ENCODE results near the gene SMS. TPM values are rescaled to one million over a fixed set of nuclear protein-coding genes. Genes with fewer than 3 reads are reported as not detected.

The SMS gene
- total RNA-seq, 1 experiment from 2014 or later = 164 TPM

GRCh38 chrX:21930986-21931385 is 9.5 kb upstream of the SMS start:
- TF ChIP-seq EZH2 (IDR thresholded peaks at IDR 0.05; ENCODE audit: low read length, unreplicated experiment) (no peak), CTCF (conservative IDR thresholded peaks at IDR 0.05; ENCODE audit: low read depth, low read length) (no peak), EZH2phosphoT487 (IDR thresholded peaks at IDR 0.05; ENCODE audit: borderline replicate concordance, low read length) (no peak)
- no peaks in the 10 kb centered on the region for H3K79me2 ChIP-seq (ENCODE audit: low read length)
- no TSS peak for BruUV-seq (replicated peaks)
- no peaks in the 10 kb centered on the region for H3K36me3 ChIP-seq (ENCODE audit: low read depth, low read length)
- ChIA-PET CTCF (no interaction called here), POLR2A (ENCODE audit: unreplicated experiment) (no interaction called here)
- DNase-seq (no peak), ATAC-seq (no peak)
- no peak overlapping the region for H3K4me2 ChIP-seq (ENCODE audit: low read length)
- no peaks in the 10 kb centered on the region for H3K9me3 ChIP-seq (ENCODE audit: low read length)
- H3K4me3 ChIP-seq (ENCODE audit: low read length) = no peak overlapping the region
- no peaks in the 10 kb centered on the region for H4K20me1 ChIP-seq (ENCODE audit: low read length)
- intact Hi-C loops (cut with micrococcal nuclease) = no loop called here
- H3K9ac ChIP-seq (ENCODE audit: low read length) = no peak overlapping the region
- no peaks in the 10 kb centered on the region for H3F3A ChIP-seq (ENCODE audit: low read length, unreplicated experiment)
- peaks cover 35% of the 10 kb centered on the region for H3K4me1 ChIP-seq (ENCODE audit: insufficient read depth, low read length)
- no peak overlapping the region for H3K27ac ChIP-seq (ENCODE audit: low read length)
- H3K9me2 ChIP-seq (replicated peaks; ENCODE audit: low read length) = no peaks in the 10 kb centered on the region; the same call in 1 of the 2 replicates
- H3K27me3 ChIP-seq (ENCODE audit: low read length) = no peaks in the 10 kb centered on the region
- H2AFZ ChIP-seq (ENCODE audit: low read length) = no peak overlapping the region

GRCh38 chrX:21932292-21933002 is 8.1 kb upstream of the SMS start:
- DNase-seq = peak; percentile 84
- no peaks in the 10 kb centered on the region for H3K36me3 ChIP-seq (ENCODE audit: low read depth, low read length)
- intact Hi-C loops (cut with micrococcal nuclease) = loop anchor here (1.0 kb wide), 1 partner anchor 8 kb away; the partner anchor contains the start of gene SMS
- H3K27me3 ChIP-seq (ENCODE audit: low read length) = no peaks in the 10 kb centered on the region
- no peaks in the 10 kb centered on the region; the same call in 1 of the 2 replicates for H3K9me2 ChIP-seq (replicated peaks; ENCODE audit: low read length)
- H2AFZ ChIP-seq (ENCODE audit: low read length) = peak overlapping the region; percentile 74
- H3K79me2 ChIP-seq (ENCODE audit: low read length) = no peaks in the 10 kb centered on the region
- peak overlapping the region; percentile 50 for H3K4me2 ChIP-seq (ENCODE audit: low read length)
- CTCF ChIA-PET = no interaction called here
- H3K4me3 ChIP-seq (ENCODE audit: low read length) = no peak overlapping the region
- peak; percentile 96 for ATAC-seq
- H4K20me1 ChIP-seq (ENCODE audit: low read length) = no peaks in the 10 kb centered on the region
- H3K27ac ChIP-seq (ENCODE audit: low read length) = peak overlapping the region; percentile 73
- POLR2A ChIA-PET (ENCODE audit: unreplicated experiment) = no interaction called here
- H3F3A ChIP-seq (ENCODE audit: low read length, unreplicated experiment) = no peaks in the 10 kb centered on the region
- H3K9ac ChIP-seq (ENCODE audit: low read length) = no peak overlapping the region; the same call in 1 of the 2 replicates
- TF ChIP-seq EZH2 (IDR thresholded peaks at IDR 0.05; ENCODE audit: low read length, unreplicated experiment) = no peak
- TF ChIP-seq EZH2phosphoT487 (IDR thresholded peaks at IDR 0.05; ENCODE audit: borderline replicate concordance, low read length) = no peak
- TF ChIP-seq CTCF (conservative IDR thresholded peaks at IDR 0.05; ENCODE audit: low read depth, low read length) = peak; percentile 22; the same call in 1 of the 2 replicates
- H3K4me1 ChIP-seq (ENCODE audit: insufficient read depth, low read length) = peaks cover 23% of the 10 kb centered on the region
- no TSS peak for BruUV-seq (replicated peaks)
- H3K9me3 ChIP-seq (ENCODE audit: low read length) = no peaks in the 10 kb centered on the region

- Histone ChIP-seq H4K20me1 (ENCODE audit: low read length) (no peaks in the 10 kb centered on the region), H3K4me2 (ENCODE audit: low read length) (peak overlapping the region; percentile 50; the same call in 1 of the 2 replicates), H3K9ac (ENCODE audit: low read length) (no peak overlapping the region), H3K79me2 (ENCODE audit: low read length) (no peaks in the 10 kb centered on the region), H3F3A (ENCODE audit: low read length, unreplicated experiment) (no peaks in the 10 kb centered on the region), H3K4me1 (ENCODE audit: insufficient read depth, low read length) (peaks cover 20% of the 10 kb centered on the region), H2AFZ (ENCODE audit: low read length) (no peak overlapping the region), H3K27ac (ENCODE audit: low read length) (no peak overlapping the region), H3K36me3 (ENCODE audit: low read depth, low read length) (no peaks in the 10 kb centered on the region), H3K27me3 (ENCODE audit: low read length) (no peaks in the 10 kb centered on the region), H3K9me3 (ENCODE audit: low read length) (no peaks in the 10 kb centered on the region), H3K4me3 (ENCODE audit: low read length) (no peak overlapping the region), H3K9me2 (replicated peaks; ENCODE audit: low read length) (no peaks in the 10 kb centered on the region; the same call in 1 of the 2 replicates)
- no peak for DNase-seq
- TF ChIP-seq CTCF (conservative IDR thresholded peaks at IDR 0.05; ENCODE audit: low read depth, low read length) (no peak; the same call in 1 of the 2 replicates), EZH2phosphoT487 (IDR thresholded peaks at IDR 0.05; ENCODE audit: borderline replicate concordance, low read length) (no peak), EZH2 (IDR thresholded peaks at IDR 0.05; ENCODE audit: low read length, unreplicated experiment) (no peak)
- ChIA-PET POLR2A (ENCODE audit: unreplicated experiment) (no interaction called here), CTCF (no interaction called here)
- no peak for ATAC-seq
- intact Hi-C loops (cut with micrococcal nuclease) = no loop called here
- BruUV-seq (replicated peaks) = no TSS peak
Measured at GRCh38 chrX:21933077-21933476, 7.4 kb upstream of the SMS start.

Data from PC-3 (cell line).